Caki2 (cell line): Measurements from ENCODE around the gene HSPE1. TPM values are rescaled to one million over a fixed set of nuclear protein-coding genes. Genes with fewer than 3 reads are reported as not detected.
"Not testable (repeated sequence)": the region's sequence is repeated elsewhere in the genome, so short reads cannot be mapped to it uniquely, and the experiment has no call there.

ENCODE experiments used
- DNase-seq: peaks from one replicate; pipeline ENCODE4 v3.0.0-alpha.2; 2015; ENCODE audit warnings: low read depth
- in situ Hi-C: cut with HindIII; loops from 2 replicates; pipeline ENCODE4 v1.10.0; 2016; ENCODE audit warnings: low sequenced_read_pairs, low pct_unique_long_range_greater_than_20kb, mixed read lengths
- total RNA-seq: library from RNA; depleted of rRNA; stranded (reverse); fragments of >200 nt; shearing (Covaris generic); gene quantifications from 2 replicates; pipeline ENCODE4 v1.2.3, GENCODE V29; 2014; ENCODE audit warnings: low replicate concordance; rRNA removed

The HSPE1 gene
- total RNA-seq, 1 experiment from 2014 or later = 174 TPM

GRCh38 chr2:197539734-197540133, 39.6 kb downstream of the HSPE1 start:
- in situ Hi-C loops = no loop called here
- no peak for DNase-seq

GRCh38 chr2:197543206-197543605, 43.0 kb downstream of the HSPE1 start:
- no peak for DNase-seq
- in situ Hi-C loops = no loop called here

GRCh38 chr2:197547163-197547900, 47.2 kb downstream of the HSPE1 start:
- in situ Hi-C loops = no loop called here

GRCh38 chr2:197548582-197548981, 48.4 kb downstream of the HSPE1 start:
- DNase-seq = no peak

More at GRCh38 chr2:197547163-197547900, 47.2 kb downstream of the HSPE1 start:
- no peak for DNase-seq

GRCh38 chr2:197551260-197551659, 51.1 kb downstream of the HSPE1 start:
- in situ Hi-C loops = not testable (repeated sequence)

More at GRCh38 chr2:197548582-197548981, 48.4 kb downstream of the HSPE1 start:
- in situ Hi-C loops = no loop called here

More at GRCh38 chr2:197551260-197551659, 51.1 kb downstream of the HSPE1 start:
- not testable (repeated sequence) for DNase-seq

Other genes with a start within 250 kb of the HSPE1 start
- 26.1 and 77.6 TPM in 2 replicates for gene ANKRD44, start 189.6 kb upstream of the HSPE1 start, total RNA-seq
- 157 and 159 TPM in 2 replicates for gene SF3B1, start 65.4 kb upstream of the HSPE1 start, total RNA-seq
- 37.8 and 42.4 TPM in 2 replicates for gene COQ10B, start 46.8 kb upstream of the HSPE1 start, total RNA-seq
- gene HSPD1, start 539 bp upstream of the HSPE1 start, total RNA-seq = 86.1 and 99.1 TPM in 2 replicates
- gene MOB4, start 15.7 kb downstream of the HSPE1 start, total RNA-seq = 13.1 and 40.1 TPM in 2 replicates
- gene RFTN2, start 175.2 kb downstream of the HSPE1 start, total RNA-seq = not detected in 2 replicates
- gene MARS2, start 205.0 kb downstream of the HSPE1 start, total RNA-seq = 2.4 and 6.6 TPM in 2 replicates